ENCODE measurements around the gene SORCS2. TPM values are rescaled to one million over a fixed set of nuclear protein-coding genes. Genes with fewer than 3 reads are reported as not detected.

SORCS2 gene
- polyA plus RNA-seq, 3 donors: 0.46 to 0.55 TPM; not detected in 1

DNA sequence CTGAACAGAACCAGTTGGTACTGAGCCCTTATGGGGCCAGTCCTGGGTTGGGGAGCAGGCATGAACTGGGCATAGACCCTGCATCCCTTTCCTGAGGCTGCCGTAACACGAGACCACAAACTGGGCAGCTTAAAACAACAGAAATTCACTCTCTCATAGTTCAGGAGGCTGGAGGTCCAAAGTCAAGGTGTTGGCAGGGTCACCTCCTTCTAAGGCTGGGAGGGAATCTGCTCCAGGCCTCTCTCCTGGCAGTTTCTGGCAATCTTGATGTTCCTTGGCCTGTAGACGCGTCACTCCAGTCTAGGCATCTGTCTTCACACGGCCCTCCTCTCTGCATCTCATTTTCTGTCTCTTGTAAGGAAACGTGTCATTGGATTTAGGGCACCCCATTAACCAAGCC lies 19.8 kb upstream of the SORCS2 start:
- no peaks in the 10 kb centered on the region for H3K27me3 ChIP-seq (ENCODE audit: control insufficient read depth in 2 of 2, insufficient read depth in 2 of 2, low read length in 2 of 2)
- no peaks in the 10 kb centered on the region for H3K36me3 ChIP-seq (replicated peaks in 1 of 2; ENCODE audit: control insufficient read depth in 1 of 2, insufficient read depth in 2 of 2, low read length in 2 of 2)
- Mint-ChIP-seq H3K27ac (no peak overlapping the region), H3K4me1 (no peaks in the 10 kb centered on the region), H3K36me3 (no peaks in the 10 kb centered on the region), H3K9me3 (no peaks in the 10 kb centered on the region), H3K4me3 (no peak overlapping the region), H3K27me3 (ENCODE audit: low read depth in 3 of 3) (peaks cover 10 to 11% (median 10%) of the 10 kb centered on the region in 3 donors)
- no peaks in the 10 kb centered on the region for H3K79me2 ChIP-seq (ENCODE audit: insufficient read depth, low read length)
- TF ChIP-seq, protein P1, sequence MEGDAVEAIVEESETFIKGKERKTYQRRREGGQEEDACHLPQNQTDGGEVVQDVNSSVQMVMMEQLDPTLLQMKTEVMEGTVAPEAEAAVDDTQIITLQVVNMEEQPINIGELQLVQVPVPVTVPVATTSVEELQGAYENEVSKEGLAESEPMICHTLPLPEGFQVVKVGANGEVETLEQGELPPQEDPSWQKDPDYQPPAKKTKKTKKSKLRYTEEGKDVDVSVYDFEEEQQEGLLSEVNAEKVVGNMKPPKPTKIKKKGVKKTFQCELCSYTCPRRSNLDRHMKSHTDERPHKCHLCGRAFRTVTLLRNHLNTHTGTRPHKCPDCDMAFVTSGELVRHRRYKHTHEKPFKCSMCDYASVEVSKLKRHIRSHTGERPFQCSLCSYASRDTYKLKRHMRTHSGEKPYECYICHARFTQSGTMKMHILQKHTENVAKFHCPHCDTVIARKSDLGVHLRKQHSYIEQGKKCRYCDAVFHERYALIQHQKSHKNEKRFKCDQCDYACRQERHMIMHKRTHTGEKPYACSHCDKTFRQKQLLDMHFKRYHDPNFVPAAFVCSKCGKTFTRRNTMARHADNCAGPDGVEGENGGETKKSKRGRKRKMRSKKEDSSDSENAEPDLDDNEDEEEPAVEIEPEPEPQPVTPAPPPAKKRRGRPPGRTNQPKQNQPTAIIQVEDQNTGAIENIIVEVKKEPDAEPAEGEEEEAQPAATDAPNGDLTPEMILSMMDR (IDR thresholded peaks at IDR 0.05): no peak
- no peaks in the 10 kb centered on the region for H4K20me1 ChIP-seq (ENCODE audit: insufficient read depth, low read length)
- H2AFZ ChIP-seq (ENCODE audit: insufficient read depth, low read depth, low read length, poor library complexity, severe bottlenecking): no peak overlapping the region
- intact Hi-C loops (cut with micrococcal nuclease): no loop called here
- no peak for DNase-seq
- no peaks in the 10 kb centered on the region for H3K4me1 ChIP-seq (ENCODE audit: control insufficient read depth in 1 of 2, insufficient read depth in 2 of 2, low read length in 2 of 2)
- no peak overlapping the region for H3K27ac ChIP-seq (ENCODE audit: low read depth in 1 of 2, low read length in 2 of 2)
- H3K9ac ChIP-seq (ENCODE audit: insufficient read depth, low read length, poor library complexity, severe bottlenecking): no peak overlapping the region
- H3K9me3 ChIP-seq (replicated peaks in 1 of 2; ENCODE audit: control insufficient read depth in 1 of 2, insufficient read depth in 1 of 2, low read length in 2 of 2): no peaks in the 10 kb centered on the region
- no peak overlapping the region for H3K4me3 ChIP-seq (replicated peaks in 1 of 3; ENCODE audit: low read depth in 2 of 3, low read length in 3 of 3)
- no peak overlapping the region for H3K4me2 ChIP-seq (replicated peaks; ENCODE audit: extremely low read depth, low read length, poor library complexity, severe bottlenecking)
- WGBS (ENCODE audit: insufficient coverage): 92% methylated on average over 4 of the region's 6 CpGs

DNA sequence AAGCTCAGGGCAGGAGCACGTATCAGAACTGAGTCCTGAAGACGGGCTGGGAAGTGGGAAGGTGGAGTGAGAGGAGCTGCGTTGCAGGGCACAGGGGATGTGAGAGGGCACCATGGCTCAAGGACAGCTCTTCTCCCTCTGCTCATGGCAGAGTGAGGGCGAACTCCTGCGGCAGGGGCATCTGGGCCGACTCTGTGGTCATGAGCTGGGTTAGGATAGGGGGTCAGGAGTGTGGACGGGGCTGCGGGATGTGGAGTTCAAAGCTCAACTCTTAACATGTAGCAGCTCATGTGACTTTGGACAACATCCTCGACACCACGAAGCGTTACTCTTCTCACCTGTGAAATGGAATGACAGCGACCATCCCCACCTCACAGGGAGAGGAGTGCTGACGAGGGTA lies 19.4 kb upstream of the SORCS2 start:
- Histone ChIP-seq H3K36me3 (replicated peaks in 1 of 2; ENCODE audit: control insufficient read depth in 1 of 2, insufficient read depth in 2 of 2, low read length in 2 of 2) (no peaks in the 10 kb centered on the region), H3K4me2 (replicated peaks; ENCODE audit: extremely low read depth, low read length, poor library complexity, severe bottlenecking) (no peak overlapping the region), H2AFZ (ENCODE audit: insufficient read depth, low read depth, low read length, poor library complexity, severe bottlenecking) (no peak overlapping the region), H3K4me1 (ENCODE audit: control insufficient read depth in 1 of 2, insufficient read depth in 2 of 2, low read length in 2 of 2) (no peaks in the 10 kb centered on the region), H3K27ac (ENCODE audit: low read depth in 1 of 2, low read length in 2 of 2) (no peak overlapping the region), H3K4me3 (replicated peaks in 1 of 3; ENCODE audit: low read depth in 2 of 3, low read length in 3 of 3) (no peak overlapping the region), H3K27me3 (ENCODE audit: control insufficient read depth in 2 of 2, insufficient read depth in 2 of 2, low read length in 2 of 2) (no peaks in the 10 kb centered on the region), H4K20me1 (ENCODE audit: insufficient read depth, low read length) (no peaks in the 10 kb centered on the region), H3K9ac (ENCODE audit: insufficient read depth, low read length, poor library complexity, severe bottlenecking) (no peak overlapping the region), H3K79me2 (ENCODE audit: insufficient read depth, low read length) (no peaks in the 10 kb centered on the region), H3K9me3 (replicated peaks in 1 of 2; ENCODE audit: control insufficient read depth in 1 of 2, insufficient read depth in 1 of 2, low read length in 2 of 2) (no peaks in the 10 kb centered on the region)
- no peak overlapping the region for H3K4me3 Mint-ChIP-seq
- intact Hi-C loops (cut with micrococcal nuclease): no loop called here
- H3K27ac Mint-ChIP-seq: no peak overlapping the region
- no peaks in the 10 kb centered on the region for H3K4me1 Mint-ChIP-seq
- no peaks in the 10 kb centered on the region for H3K36me3 Mint-ChIP-seq
- H3K9me3 Mint-ChIP-seq: no peaks in the 10 kb centered on the region
- peaks cover 8 to 11% (median 10%) of the 10 kb centered on the region in 3 donors for H3K27me3 Mint-ChIP-seq (ENCODE audit: low read depth in 3 of 3)
- 76% methylated on average over 4 of the region's 13 CpGs for WGBS (ENCODE audit: insufficient coverage)
- TF ChIP-seq, protein P1 (IDR thresholded peaks at IDR 0.05): no peak
- no peak for DNase-seq

Measured in CD14-positive monocyte (primary cell).